ENCODE measurements around the gene EFNA5.

- TF ChIP-seq ASH2L (IDR thresholded peaks at IDR 0.05; ENCODE audit: low read length): no peak
- no peak for TF ChIP-seq MAX (IDR thresholded peaks at IDR 0.05)
- no peak for TF ChIP-seq POLR2A (IDR thresholded peaks at IDR 0.05; ENCODE audit: control extremely low read depth in 1 of 2, low read depth in 2 of 2, low read length in 2 of 2)
- TF ChIP-seq RNF2 (IDR thresholded peaks at IDR 0.05; ENCODE audit: borderline replicate concordance, low read depth, low read length, missing control alignments, poor library complexity, severe bottlenecking): no peak
- no peak for TF ChIP-seq USF2 (IDR thresholded peaks at IDR 0.05; ENCODE audit: low read length)
- no peak for TF ChIP-seq RXRA (IDR thresholded peaks at IDR 0.05; ENCODE audit: insufficient read depth, low read depth, low read length)
- TF ChIP-seq CTCF (IDR thresholded peaks at IDR 0.05; ENCODE audit: control extremely low read depth in 1 of 3, insufficient read depth in 1 of 3, low read depth in 1 of 3, low read length in 3 of 3): no peak
- TF ChIP-seq PHF8 (conservative IDR thresholded peaks at IDR 0.05; ENCODE audit: low read depth, low read length): no peak
- no peak for TF ChIP-seq JUND (IDR thresholded peaks at IDR 0.05; ENCODE audit: low read length)
- TF ChIP-seq SRF (IDR thresholded peaks at IDR 0.05; ENCODE audit: low read depth, low read length): no peak
- TF ChIP-seq BCL11A (IDR thresholded peaks at IDR 0.05; ENCODE audit: low read depth in 2 of 2, low read length in 2 of 2): no peak
- TF ChIP-seq EGR1 (IDR thresholded peaks at IDR 0.05; ENCODE audit: borderline replicate concordance, low read depth, low read length): no peak
These were observed 205.9 kb downstream of the EFNA5 start for GRCh38 chr5:107464876-107465275.

All from H1 (cell line).